B cell (primary cell): Measurements from ENCODE around the gene CCDC171.

Experiments used
- EZH2 ChIP-seq: IDR thresholded peaks from 2 replicates; pipeline ENCODE4 v1.6.1; 2012; ENCODE audit warnings: borderline replicate concordance, low read depth, mild to moderate bottlenecking, moderate library complexity, low read length; ENCODE audit not compliant: insufficient read depth, poor library complexity, severe bottlenecking
- TF ChIP-seq, protein P1 (sequence below): fragments of 200-600 bp; IDR thresholded peaks from one replicate; pipeline ENCODE4 v1.8.0; 2022; ENCODE audit warnings: antibody characterized with exemption, mild to moderate bottlenecking

DNA sequence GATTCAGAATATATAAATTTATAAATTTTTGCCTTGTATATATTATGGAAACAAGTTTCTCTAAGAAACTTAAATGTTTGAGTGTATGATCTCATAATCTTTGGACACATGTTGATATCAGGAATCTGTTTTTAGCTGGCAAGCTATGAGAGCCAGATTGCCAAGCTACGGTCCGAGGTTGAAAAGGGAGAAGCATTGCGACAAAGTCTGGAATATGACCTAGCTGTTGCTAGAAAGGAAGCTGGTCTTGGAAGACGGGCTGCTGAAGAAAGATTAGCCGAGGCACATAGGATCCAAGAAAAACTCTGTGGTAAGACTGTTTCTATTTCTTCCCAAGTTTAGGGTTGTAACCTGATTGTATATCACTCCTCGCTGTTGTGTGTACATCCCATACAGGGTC lies 25.9 kb downstream of the CCDC171 start:
- TF ChIP-seq, protein P1, sequence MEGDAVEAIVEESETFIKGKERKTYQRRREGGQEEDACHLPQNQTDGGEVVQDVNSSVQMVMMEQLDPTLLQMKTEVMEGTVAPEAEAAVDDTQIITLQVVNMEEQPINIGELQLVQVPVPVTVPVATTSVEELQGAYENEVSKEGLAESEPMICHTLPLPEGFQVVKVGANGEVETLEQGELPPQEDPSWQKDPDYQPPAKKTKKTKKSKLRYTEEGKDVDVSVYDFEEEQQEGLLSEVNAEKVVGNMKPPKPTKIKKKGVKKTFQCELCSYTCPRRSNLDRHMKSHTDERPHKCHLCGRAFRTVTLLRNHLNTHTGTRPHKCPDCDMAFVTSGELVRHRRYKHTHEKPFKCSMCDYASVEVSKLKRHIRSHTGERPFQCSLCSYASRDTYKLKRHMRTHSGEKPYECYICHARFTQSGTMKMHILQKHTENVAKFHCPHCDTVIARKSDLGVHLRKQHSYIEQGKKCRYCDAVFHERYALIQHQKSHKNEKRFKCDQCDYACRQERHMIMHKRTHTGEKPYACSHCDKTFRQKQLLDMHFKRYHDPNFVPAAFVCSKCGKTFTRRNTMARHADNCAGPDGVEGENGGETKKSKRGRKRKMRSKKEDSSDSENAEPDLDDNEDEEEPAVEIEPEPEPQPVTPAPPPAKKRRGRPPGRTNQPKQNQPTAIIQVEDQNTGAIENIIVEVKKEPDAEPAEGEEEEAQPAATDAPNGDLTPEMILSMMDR: no peak
- no peak for TF ChIP-seq EZH2
